Measurements from ENCODE around the gene AMOTL1. TPM values are rescaled to one million over a fixed set of nuclear protein-coding genes. Genes with fewer than 3 reads are reported as not detected.

Gene AMOTL1
- polyA plus RNA-seq, 1 of the 3 experiments (the other 2 are of a cell fraction): 10.7 TPM

GRCh38 chr11:94838027-94838731 lies 70.0 kb downstream of the AMOTL1 start:
- H3K27me3 ChIP-seq (ENCODE audit: insufficient read depth): no peaks in the 10 kb centered on the region
- no peak overlapping the region for H3K27ac ChIP-seq (ENCODE audit: low read depth in 2 of 2, low read length in 1 of 2)
- peaks cover 39 to 45% of the 10 kb centered on the region in 2 experiments for H3K36me3 ChIP-seq (replicated peaks in 1 of 2; ENCODE audit: control insufficient read depth in 1 of 2, insufficient read depth in 2 of 2, low read length in 1 of 2)
- H3K79me2 ChIP-seq (ENCODE audit: insufficient read depth): no peaks in the 10 kb centered on the region
- ChIA-PET CTCF (interaction anchor here (1.0 kb wide), 1 partner anchor 14 kb away, joined by 3 read pairs; no protein-coding TSS in a partner anchor), POLR2A (no interaction called here)
- H3K9me3 ChIP-seq: no peaks in the 10 kb centered on the region
- no peaks in the 10 kb centered on the region for H4K20me1 ChIP-seq (ENCODE audit: insufficient read depth)
- DNase-seq: no peak
- no peak overlapping the region for H3K4me3 ChIP-seq (ENCODE audit: low read depth in 2 of 2, low read length in 1 of 2)
- no peak for TF ChIP-seq RFX5 (IDR thresholded peaks at IDR 0.05; ENCODE audit: low read length)
- no peak for TF ChIP-seq JUND (IDR thresholded peaks at IDR 0.05)
- TF ChIP-seq GABPA (IDR thresholded peaks at IDR 0.05; ENCODE audit: low read depth): no peak
- TF ChIP-seq EP300 (IDR thresholded peaks at IDR 0.05; ENCODE audit: borderline replicate concordance in 1 of 2, low read depth in 1 of 2, low read length in 1 of 2): no peak
- no peak for TF ChIP-seq POLR2AphosphoS5 (IDR thresholded peaks at IDR 0.05; ENCODE audit: low read depth, low read length)
- no peak for TF ChIP-seq RAD21 (IDR thresholded peaks at IDR 0.05; ENCODE audit: low read length)
- TF ChIP-seq IRF3 (IDR thresholded peaks at IDR 0.05; ENCODE audit: low read depth, low read length): no peak
- TF ChIP-seq GATA2 (CRISPR knock-in tag; IDR thresholded peaks at IDR 0.05): no peak
- no peak for TF ChIP-seq FOXM1 (IDR thresholded peaks at IDR 0.05; ENCODE audit: low read depth)
- TF ChIP-seq MAX (IDR thresholded peaks at IDR 0.05; ENCODE audit: low read depth): no peak
- TF ChIP-seq EZH2phosphoT487 (IDR thresholded peaks at IDR 0.05; ENCODE audit: borderline replicate concordance, low read depth): no peak
- TF ChIP-seq FOXJ3 (CRISPR knock-in tag; IDR thresholded peaks at IDR 0.05): no peak
- peaks cover 3 to 9% of the 10 kb centered on the region in 2 experiments; a peak in 3 of 4 replicates for H3K4me1 ChIP-seq (ENCODE audit: control insufficient read depth in 1 of 2, insufficient read depth in 2 of 2, low read depth in 1 of 2, low read length in 1 of 2)
- H3K9ac ChIP-seq: no peak overlapping the region
- H3K9me2 ChIP-seq: no peaks in the 10 kb centered on the region
- H3F3A ChIP-seq (replicated peaks; ENCODE audit: insufficient read depth): no peaks in the 10 kb centered on the region
- no peak overlapping the region for H2AFZ ChIP-seq (ENCODE audit: low read depth)
- H3K4me2 ChIP-seq: no peak overlapping the region
- 87% methylated on average over 2 of the region's 2 CpGs for WGBS (ENCODE audit: low lambda C conversion rate)

- 91% methylated on average over 4 of the region's 4 CpGs for WGBS (ENCODE audit: low lambda C conversion rate)
- no peak overlapping the region for H3K27ac ChIP-seq (ENCODE audit: low read depth in 2 of 2, low read length in 1 of 2)
- H3K36me3 ChIP-seq (replicated peaks in 1 of 2; ENCODE audit: control insufficient read depth in 1 of 2, insufficient read depth in 2 of 2, low read length in 1 of 2): peaks cover 35 to 48% of the 10 kb centered on the region in 2 experiments
- no peak overlapping the region for H3K4me2 ChIP-seq
- no peaks in the 10 kb centered on the region for H3K9me2 ChIP-seq
- no peaks in the 10 kb centered on the region for H3K27me3 ChIP-seq (ENCODE audit: insufficient read depth)
- H2AFZ ChIP-seq (ENCODE audit: low read depth): no peak overlapping the region
- peaks cover 3 to 6% of the 10 kb centered on the region in 2 experiments; a peak in 3 of 4 replicates for H3K4me1 ChIP-seq (ENCODE audit: control insufficient read depth in 1 of 2, insufficient read depth in 2 of 2, low read depth in 1 of 2, low read length in 1 of 2)
- POLR2A ChIA-PET: no interaction called here
- no peaks in the 10 kb centered on the region for H3F3A ChIP-seq (replicated peaks; ENCODE audit: insufficient read depth)
- H3K9ac ChIP-seq: no peak overlapping the region
- H3K4me3 ChIP-seq (ENCODE audit: low read depth in 2 of 2, low read length in 1 of 2): no peak overlapping the region
- CTCF ChIA-PET: interaction anchor here (0.8 to 1.7 kb wide), 3 partner anchors 17 to 217 kb away, joined by 3 to 6 read pairs (median 3); no protein-coding TSS in a partner anchor
- no peak for DNase-seq
- H4K20me1 ChIP-seq (ENCODE audit: insufficient read depth): no peaks in the 10 kb centered on the region
- TF ChIP-seq ELF1 (IDR thresholded peaks at IDR 0.05) (no peak), RCOR1 (IDR thresholded peaks at IDR 0.05; ENCODE audit: low read length) (no peak), REST (IDR thresholded peaks at IDR 0.05; ENCODE audit: low read depth, low read length) (no peak), FOXM1 (IDR thresholded peaks at IDR 0.05; ENCODE audit: low read depth) (no peak), EZH2phosphoT487 (IDR thresholded peaks at IDR 0.05; ENCODE audit: borderline replicate concordance, low read depth) (no peak), MEF2A (IDR thresholded peaks at IDR 0.05; ENCODE audit: borderline replicate concordance, low read depth) (no peak)
- no peaks in the 10 kb centered on the region for H3K9me3 ChIP-seq
- no peaks in the 10 kb centered on the region for H3K79me2 ChIP-seq (ENCODE audit: insufficient read depth)
Measured at GRCh38 chr11:94840209-94840608, 72.1 kb downstream of the AMOTL1 start.
